ENCODE results near the gene SHISA4.

Gene SHISA4

DNA sequence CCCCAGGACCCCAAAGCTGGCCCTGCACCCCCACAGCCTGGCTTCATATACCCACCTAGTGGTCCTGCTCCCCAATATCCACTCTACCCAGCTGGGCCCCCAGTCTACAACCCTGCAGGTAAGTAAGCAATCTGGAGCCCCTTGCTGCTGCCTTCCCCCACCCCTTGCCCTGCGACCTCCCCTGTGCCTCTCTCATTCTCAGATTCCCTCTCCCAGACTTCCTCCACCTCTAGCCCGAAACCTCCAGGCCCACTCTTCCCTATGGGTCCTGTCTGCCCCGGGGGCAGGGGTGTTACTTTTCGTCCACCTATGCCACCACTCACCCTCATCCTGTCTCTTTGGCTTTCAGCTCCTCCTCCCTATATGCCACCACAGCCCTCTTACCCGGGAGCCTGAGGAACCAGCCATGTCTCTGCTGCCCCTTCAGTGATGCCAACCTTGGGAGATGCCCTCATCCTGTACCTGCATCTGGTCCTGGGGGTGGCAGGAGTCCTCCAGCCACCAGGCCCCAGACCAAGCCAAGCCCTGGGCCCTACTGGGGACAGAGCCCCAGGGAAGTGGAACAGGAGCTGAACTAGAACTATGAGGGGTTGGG lies 2.9 kb downstream of the SHISA4 start:
- H3K27me3 ChIP-seq, result peaks cover 62% of the 10 kb centered on the region
- TF ChIP-seq, protein P1, sequence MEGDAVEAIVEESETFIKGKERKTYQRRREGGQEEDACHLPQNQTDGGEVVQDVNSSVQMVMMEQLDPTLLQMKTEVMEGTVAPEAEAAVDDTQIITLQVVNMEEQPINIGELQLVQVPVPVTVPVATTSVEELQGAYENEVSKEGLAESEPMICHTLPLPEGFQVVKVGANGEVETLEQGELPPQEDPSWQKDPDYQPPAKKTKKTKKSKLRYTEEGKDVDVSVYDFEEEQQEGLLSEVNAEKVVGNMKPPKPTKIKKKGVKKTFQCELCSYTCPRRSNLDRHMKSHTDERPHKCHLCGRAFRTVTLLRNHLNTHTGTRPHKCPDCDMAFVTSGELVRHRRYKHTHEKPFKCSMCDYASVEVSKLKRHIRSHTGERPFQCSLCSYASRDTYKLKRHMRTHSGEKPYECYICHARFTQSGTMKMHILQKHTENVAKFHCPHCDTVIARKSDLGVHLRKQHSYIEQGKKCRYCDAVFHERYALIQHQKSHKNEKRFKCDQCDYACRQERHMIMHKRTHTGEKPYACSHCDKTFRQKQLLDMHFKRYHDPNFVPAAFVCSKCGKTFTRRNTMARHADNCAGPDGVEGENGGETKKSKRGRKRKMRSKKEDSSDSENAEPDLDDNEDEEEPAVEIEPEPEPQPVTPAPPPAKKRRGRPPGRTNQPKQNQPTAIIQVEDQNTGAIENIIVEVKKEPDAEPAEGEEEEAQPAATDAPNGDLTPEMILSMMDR (IDR thresholded peaks at IDR 0.05), result no peak

DNA sequence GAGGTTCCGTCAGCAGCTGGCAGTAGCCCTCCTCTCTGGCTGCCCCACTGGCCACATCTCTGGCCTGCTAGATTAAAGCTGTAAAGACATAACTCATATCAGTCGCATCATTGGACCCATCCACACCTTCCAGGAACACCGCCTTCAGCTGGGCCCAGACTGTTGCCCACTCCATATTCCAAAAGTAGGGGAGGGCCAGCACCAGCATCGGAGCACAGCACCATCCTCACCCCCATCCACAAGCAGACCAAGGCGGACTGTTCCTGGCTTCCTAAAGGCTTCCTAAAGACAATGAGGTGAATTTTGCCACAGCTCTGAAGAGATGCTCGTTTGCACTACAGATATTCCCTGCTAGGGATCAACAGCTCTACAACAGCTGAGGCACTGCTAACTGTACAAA lies 3.5 kb downstream of the SHISA4 start:
- TF ChIP-seq, protein P1 (IDR thresholded peaks at IDR 0.05), result no peak
- H3K27ac ChIP-seq, result no peak overlapping the region
- H3K36me3 ChIP-seq, result no peaks in the 10 kb centered on the region
- H3K27me3 ChIP-seq, result peaks cover 55% of the 10 kb centered on the region
- peaks cover 6 to 12% of the 10 kb centered on the region in 2 experiments for H3K4me1 ChIP-seq (ENCODE audit: control insufficient read depth in 1 of 2, insufficient read depth in 1 of 2, low read depth in 1 of 2, low read length in 1 of 2)
- H3K4me3 ChIP-seq (ENCODE audit: low read depth in 1 of 2, low read length in 1 of 2), result no peak overlapping the region
- no peaks in the 10 kb centered on the region for H3K9me3 ChIP-seq

More for the DNA sequence above, 2.9 kb downstream of the SHISA4 start:
- Histone ChIP-seq H3K9me3 (no peaks in the 10 kb centered on the region), H3K4me3 (ENCODE audit: low read depth in 1 of 2, low read length in 1 of 2) (no peak overlapping the region), H3K27ac (no peak overlapping the region), H3K4me1 (ENCODE audit: control insufficient read depth in 1 of 2, insufficient read depth in 1 of 2, low read depth in 1 of 2, low read length in 1 of 2) (peaks cover 6 to 12% of the 10 kb centered on the region in 2 experiments), H3K36me3 (no peaks in the 10 kb centered on the region)

DNA sequence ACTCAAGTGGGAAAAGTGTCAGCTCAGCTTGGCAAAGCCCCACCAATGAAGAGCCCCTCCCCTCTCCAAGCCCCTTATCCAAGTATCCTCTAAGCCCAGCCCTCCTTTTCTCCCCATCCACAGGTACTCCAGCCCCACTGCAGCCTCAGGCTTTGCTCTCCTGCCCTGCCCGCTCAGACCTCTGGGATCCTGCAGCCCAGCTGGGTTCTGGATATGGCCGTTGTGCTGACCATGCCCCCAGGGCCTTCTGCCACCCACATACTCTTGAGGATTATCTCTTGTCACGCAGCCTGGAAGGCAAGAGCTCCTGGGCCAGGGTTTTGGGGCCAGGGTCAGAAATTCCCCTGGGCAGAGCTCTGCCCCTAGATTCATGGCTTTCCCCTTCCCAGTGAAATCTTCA lies 4.7 kb downstream of the SHISA4 start:
- H3K27me3 ChIP-seq, result peaks cover 43% of the 10 kb centered on the region
- peaks cover 6 to 12% of the 10 kb centered on the region in 2 experiments for H3K4me1 ChIP-seq (ENCODE audit: control insufficient read depth in 1 of 2, insufficient read depth in 1 of 2, low read depth in 1 of 2, low read length in 1 of 2)
- no peaks in the 10 kb centered on the region for H3K9me3 ChIP-seq
- TF ChIP-seq, protein P1 (IDR thresholded peaks at IDR 0.05), result no peak
- H3K4me3 ChIP-seq (ENCODE audit: low read depth in 1 of 2, low read length in 1 of 2), result no peak overlapping the region
- H3K36me3 ChIP-seq, result no peaks in the 10 kb centered on the region
- H3K27ac ChIP-seq, result no peak overlapping the region

- TF ChIP-seq, protein P1 (IDR thresholded peaks at IDR 0.05), result no peak
These were observed 5.8 kb downstream of the SHISA4 start for GRCh38 chr1:201894343-201895119.

DNA sequence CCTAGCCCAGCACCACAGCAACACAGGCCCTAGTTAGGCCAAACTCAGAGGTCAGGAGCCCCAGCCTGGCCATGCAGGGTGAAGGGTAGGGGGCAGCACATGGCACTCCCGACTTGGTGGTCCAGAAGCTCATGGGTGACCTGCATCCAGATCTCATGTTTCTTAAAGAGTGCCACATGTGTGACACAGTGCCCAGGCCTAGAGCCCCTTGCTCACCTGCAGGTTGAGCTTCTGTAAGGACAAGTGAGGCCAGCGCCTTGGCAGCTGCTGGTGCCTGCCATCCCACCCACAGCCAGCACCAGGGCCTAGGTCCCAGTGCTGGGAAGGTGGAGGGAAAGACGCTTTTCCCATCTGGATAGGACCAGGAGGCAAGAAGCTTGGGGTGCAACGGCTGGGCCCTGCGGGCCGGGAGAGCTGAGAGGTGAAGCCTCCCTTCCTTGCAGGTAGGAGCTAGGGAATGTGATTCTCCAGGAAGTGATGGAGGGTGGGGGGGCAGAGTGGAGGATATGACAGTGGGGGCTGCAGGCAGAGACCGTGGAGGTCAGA lies 6.5 kb downstream of the SHISA4 start:
- H3K4me1 ChIP-seq (ENCODE audit: control insufficient read depth in 1 of 2, insufficient read depth in 1 of 2, low read depth in 1 of 2, low read length in 1 of 2), result peaks cover 3 to 5% of the 10 kb centered on the region in 2 experiments
- no peaks in the 10 kb centered on the region for H3K9me3 ChIP-seq
- peaks cover 26% of the 10 kb centered on the region for H3K27me3 ChIP-seq
- TF ChIP-seq, protein P1 (IDR thresholded peaks at IDR 0.05), result no peak
- H3K4me3 ChIP-seq (ENCODE audit: low read depth in 1 of 2, low read length in 1 of 2), result no peak overlapping the region
- no peak overlapping the region for H3K27ac ChIP-seq
- H3K36me3 ChIP-seq, result no peaks in the 10 kb centered on the region

More at GRCh38 chr1:201894343-201895119, 5.8 kb downstream of the SHISA4 start:
- no peak overlapping the region for H3K27ac ChIP-seq
- H3K27me3 ChIP-seq, result peaks cover 32% of the 10 kb centered on the region
- no peaks in the 10 kb centered on the region for H3K9me3 ChIP-seq
- H3K36me3 ChIP-seq, result no peaks in the 10 kb centered on the region
- H3K4me3 ChIP-seq (ENCODE audit: low read depth in 1 of 2, low read length in 1 of 2), result no peak overlapping the region
- H3K4me1 ChIP-seq (ENCODE audit: control insufficient read depth in 1 of 2, insufficient read depth in 1 of 2, low read depth in 1 of 2, low read length in 1 of 2), result peaks cover 3 to 5% of the 10 kb centered on the region in 2 experiments
